B cell (primary cell): ENCODE data around the gene IGSF9. TPM values are rescaled to one million over a fixed set of nuclear protein-coding genes. Genes with fewer than 3 reads are reported as not detected.

Experiments
- ATAC-seq: fragments of 200-7000 bp; cut with Tn5 transposase; one replicate; pipeline ENCODE4 v1.10.0; 2021; ENCODE audit warnings: low read depth, mild to moderate bottlenecking, moderate number of reproducible peaks, moderate library complexity
- CTCF ChIA-PET: fragments of 350-600 bp; sonication (Branson Sonifier 250); formaldehyde crosslinking; loops from one replicate; lab custom pipeline; 2021; ENCODE audit warnings: antibody characterized with exemption, inconsistent platforms; lab: Charles Lee
- POLR2A ChIA-PET: fragments of 350-600 bp; sonication (Branson Sonifier 250); formaldehyde crosslinking; loops from one replicate; lab custom pipeline; 2021; ENCODE audit warnings: antibody characterized with exemption; lab: Charles Lee
- DNase-seq: peaks from one replicate; pipeline ENCODE4 v3.0.0; 2013
- H2AFZ ChIP-seq: 2 replicates; pipeline ENCODE4 v1.6.1; 2012; ENCODE audit warnings: mild to moderate bottlenecking, low read depth, low read length; ENCODE audit not compliant: insufficient read depth, poor library complexity, severe bottlenecking
- H3K27ac ChIP-seq, 2 donors: 1 replicate in 1 of 2; 2 replicates in 1 of 2; pipeline ENCODE4 v1.5.1; 2012 to 2013; ENCODE audit warnings: low read length in 2 of 2, mild to moderate bottlenecking in 2 of 2, moderate library complexity in 1 of 2
- H3K27me3 ChIP-seq, 4 experiments: fragments of 200-600 bp in 1 of 4; sonication (generic) in 1 of 4; replicated peaks in 1 of 4; 1 replicate in 2 of 4; 2 replicates in 2 of 4; pipeline versions ENCODE4 v1.6.1 to v1.7.0; 2013 to 2016; ENCODE audit warnings: low read length in 3 of 4, mild to moderate bottlenecking in 2 of 4, mixed read lengths in 1 of 4, moderate library complexity in 1 of 4; ENCODE audit not compliant: insufficient read depth in 4 of 4, control insufficient read depth in 3 of 4; ENCODE audit errors: control extremely low read depth in 1 of 4
- H3K36me3 ChIP-seq, 2 experiments: replicated peaks in 1 of 2; 1 replicate in 1 of 2; 2 replicates in 1 of 2; pipeline versions ENCODE4 v1.6.1 to v1.7.1; 2013; ENCODE audit warnings: low read length in 1 of 2; ENCODE audit not compliant: insufficient read depth in 2 of 2, control insufficient read depth in 1 of 2; ENCODE audit errors: control extremely low read depth in 1 of 2, extremely low read depth in 1 of 2
- H3K4me1 ChIP-seq, 2 donors: fragments of 200-600 bp in 1 of 2; sonication (generic) in 1 of 2; 1 replicate in 1 of 2; 2 replicates in 1 of 2; pipeline versions ENCODE4 v1.5.1 to v1.6.1; 2013 to 2017; ENCODE audit warnings: low read length in 2 of 2; ENCODE audit not compliant: control insufficient read depth in 2 of 2, insufficient read depth in 2 of 2
- H3K4me2 ChIP-seq: replicated peaks from 2 replicates; pipeline ENCODE3; 2012; ENCODE audit warnings: mild to moderate bottlenecking, low read depth, low read length; ENCODE audit not compliant: poor library complexity, severe bottlenecking
- H3K4me3 ChIP-seq, 5 experiments: fragments of 200-600 bp in 1 of 5; sonication (generic) in 1 of 5; 1 replicate in 3 of 5; 2 replicates in 2 of 5; pipeline versions ENCODE4 v1.5.1 to v1.7.0; 2011 to 2016; ENCODE audit warnings: low read length in 4 of 5, mild to moderate bottlenecking in 4 of 5, low read depth in 2 of 5, control low read depth in 1 of 5, moderate library complexity in 1 of 5; ENCODE audit not compliant: insufficient read depth in 1 of 5; ENCODE audit errors: control extremely low read depth in 1 of 5, extremely low read depth in 1 of 5
- H3K79me2 ChIP-seq: fragments of 200-600 bp; sonication (generic); one replicate; pipeline ENCODE4 v1.6.0; 2016; ENCODE audit warnings: low read length; ENCODE audit not compliant: control insufficient read depth, insufficient read depth
- H3K9ac ChIP-seq: fragments of 200-600 bp; sonication (generic); 2 replicates; pipeline ENCODE4 v1.6.1; 2017; ENCODE audit warnings: mild to moderate bottlenecking, low read length, moderate library complexity
- H3K9me3 ChIP-seq, 3 donors: one replicate each; pipeline versions ENCODE4 v1.6.1 to v1.7.1; 2013; ENCODE audit warnings: low read length in 2 of 3; ENCODE audit not compliant: control insufficient read depth in 2 of 3, insufficient read depth in 1 of 3; ENCODE audit errors: control extremely low read depth in 1 of 3
- H4K20me1 ChIP-seq: 2 replicates; pipeline ENCODE4 v1.6.0; 2012; ENCODE audit warnings: mild to moderate bottlenecking, low read length; ENCODE audit not compliant: insufficient read depth, control insufficient read depth, poor library complexity, severe bottlenecking
- H3K27ac Mint-ChIP-seq: one replicate; pipeline ENCODE4 v1.8.0; 2021; ENCODE audit warnings: mixed read lengths
- H3K27me3 Mint-ChIP-seq: one replicate; pipeline ENCODE4 v1.8.0; 2021; ENCODE audit warnings: mixed read lengths
- H3K4me1 Mint-ChIP-seq: one replicate; pipeline ENCODE4 v1.8.0; 2021; ENCODE audit warnings: mixed read lengths
- H3K4me3 Mint-ChIP-seq: one replicate; pipeline ENCODE4 v1.8.0; 2021; ENCODE audit warnings: mixed read lengths
- H3K9me3 Mint-ChIP-seq: one replicate; pipeline ENCODE4 v1.8.0; 2022; ENCODE audit warnings: mixed read lengths; ENCODE audit not compliant: insufficient read depth
- EZH2 ChIP-seq: IDR thresholded peaks from 2 replicates; pipeline ENCODE4 v1.6.1; 2012; ENCODE audit warnings: borderline replicate concordance, low read depth, mild to moderate bottlenecking, moderate library complexity, low read length; ENCODE audit not compliant: insufficient read depth, poor library complexity, severe bottlenecking
- WGBS: methylation state at CpG from one replicate; pipeline ENCODE4 v1.1.5; 2013; ENCODE audit warnings: missing lambda C conversion rate; ENCODE audit not compliant: insufficient coverage; 5-methylcytosine and 5-hydroxymethylcytosine counted together
- intact Hi-C: fragments of 100-400 bp; cut with micrococcal nuclease; formaldehyde crosslinking; loops from one replicate; pipeline ENCODE4 v1.10.0; 2022
- polyA plus RNA-seq: library from polyadenylated mRNA; depleted of rRNA; stranded (reverse); fragments of >200 nt; gene quantifications from 2 replicates; pipeline ENCODE4 v1.2.3, GENCODE V29; 2012
- total RNA-seq, 2 donors: library from RNA; stranded (reverse); fragments of 120-200 nt in 1 of 2; gene quantifications; 1 replicate in 1 of 2; 2 replicates in 1 of 2; pipeline versions ENCODE4 v1.2.3 to v1.2.4, GENCODE V29; 2013 to 2022
- TF ChIP-seq, protein P1 (sequence below): fragments of 200-600 bp; IDR thresholded peaks from one replicate; pipeline ENCODE4 v1.8.0; 2022; ENCODE audit warnings: antibody characterized with exemption, mild to moderate bottlenecking

Gene IGSF9
- total and polyA plus RNA-seq, 2 donors (not counting 1 experiment from before 2014, with no cell fraction given), result 0.36 to 0.37 TPM

DNA sequence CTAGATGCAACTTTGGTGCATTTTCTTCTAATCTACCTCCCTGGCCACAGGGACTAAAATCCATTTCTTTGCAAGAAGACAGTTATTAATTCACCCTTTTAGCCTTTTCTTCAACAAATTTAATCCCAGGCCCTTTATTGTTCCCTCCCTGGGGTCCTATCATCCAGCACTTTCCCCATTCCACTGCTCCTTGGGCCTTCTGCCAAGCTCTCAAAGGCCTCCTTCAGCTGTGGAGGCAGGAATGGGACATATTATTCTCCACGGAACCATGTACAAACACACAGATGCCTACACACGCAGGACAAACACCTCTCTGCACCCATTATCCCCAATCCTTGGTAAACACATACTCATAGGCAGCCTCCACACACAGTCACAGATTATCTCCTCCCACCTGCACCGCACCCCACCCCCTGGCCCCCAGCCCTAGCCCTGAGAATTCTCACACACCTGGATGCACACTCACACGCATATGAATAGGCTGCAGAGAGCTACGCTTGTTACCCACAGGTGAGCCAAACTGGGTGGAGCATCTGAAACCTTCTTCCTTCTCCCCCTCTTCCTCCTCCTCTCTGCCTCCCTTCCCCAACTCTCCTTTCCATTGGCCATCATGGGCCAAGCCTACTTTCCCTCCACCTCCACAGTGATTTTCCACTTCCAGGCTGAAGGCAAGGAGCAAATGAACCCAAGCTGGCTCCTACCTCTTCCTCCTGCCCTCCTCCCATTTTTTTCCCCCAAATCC lies 31.8 kb downstream of the IGSF9 start:
- no peak overlapping the region for H3K4me2 ChIP-seq
- TF ChIP-seq EZH2, result no peak
- TF ChIP-seq, protein P1, sequence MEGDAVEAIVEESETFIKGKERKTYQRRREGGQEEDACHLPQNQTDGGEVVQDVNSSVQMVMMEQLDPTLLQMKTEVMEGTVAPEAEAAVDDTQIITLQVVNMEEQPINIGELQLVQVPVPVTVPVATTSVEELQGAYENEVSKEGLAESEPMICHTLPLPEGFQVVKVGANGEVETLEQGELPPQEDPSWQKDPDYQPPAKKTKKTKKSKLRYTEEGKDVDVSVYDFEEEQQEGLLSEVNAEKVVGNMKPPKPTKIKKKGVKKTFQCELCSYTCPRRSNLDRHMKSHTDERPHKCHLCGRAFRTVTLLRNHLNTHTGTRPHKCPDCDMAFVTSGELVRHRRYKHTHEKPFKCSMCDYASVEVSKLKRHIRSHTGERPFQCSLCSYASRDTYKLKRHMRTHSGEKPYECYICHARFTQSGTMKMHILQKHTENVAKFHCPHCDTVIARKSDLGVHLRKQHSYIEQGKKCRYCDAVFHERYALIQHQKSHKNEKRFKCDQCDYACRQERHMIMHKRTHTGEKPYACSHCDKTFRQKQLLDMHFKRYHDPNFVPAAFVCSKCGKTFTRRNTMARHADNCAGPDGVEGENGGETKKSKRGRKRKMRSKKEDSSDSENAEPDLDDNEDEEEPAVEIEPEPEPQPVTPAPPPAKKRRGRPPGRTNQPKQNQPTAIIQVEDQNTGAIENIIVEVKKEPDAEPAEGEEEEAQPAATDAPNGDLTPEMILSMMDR, result no peak
- ChIA-PET CTCF (no interaction called here), POLR2A (no interaction called here)
- H2AFZ ChIP-seq, result no peak overlapping the region
- no peak overlapping the region for H3K9ac ChIP-seq
- H4K20me1 ChIP-seq, result peaks cover under 1% of the 10 kb centered on the region
- H3K4me1 ChIP-seq, result peaks cover 38 to 42% of the 10 kb centered on the region in 2 donors
- peaks cover 0 to 19% of the 10 kb centered on the region in 2 experiments for H3K36me3 ChIP-seq
- Mint-ChIP-seq H3K9me3 (no peaks in the 10 kb centered on the region), H3K4me1 (peaks cover 63% of the 10 kb centered on the region), H3K4me3 (no peak overlapping the region), H3K27ac (peak overlapping the region; percentile 73), H3K27me3 (no peaks in the 10 kb centered on the region)
- intact Hi-C loops, result no loop called here
- H3K27me3 ChIP-seq, result no peaks in the 10 kb centered on the region
- no peak for DNase-seq
- no peak overlapping the region for H3K4me3 ChIP-seq
- H3K27ac ChIP-seq, result peak overlapping the region in 1 of 2 donors; percentile 8
- no peak for ATAC-seq
- WGBS, result 82% methylated on average over 5 of the region's 5 CpGs
- peaks cover 4% of the 10 kb centered on the region for H3K79me2 ChIP-seq
- H3K9me3 ChIP-seq, result no peaks in the 10 kb centered on the region
